ENCODE measurements around the gene TGIF1.
"Not testable (repeated sequence)": the region's sequence is repeated elsewhere in the genome, so short reads cannot be mapped to it uniquely, and the experiment has no call there.

The TGIF1 gene

DNA sequence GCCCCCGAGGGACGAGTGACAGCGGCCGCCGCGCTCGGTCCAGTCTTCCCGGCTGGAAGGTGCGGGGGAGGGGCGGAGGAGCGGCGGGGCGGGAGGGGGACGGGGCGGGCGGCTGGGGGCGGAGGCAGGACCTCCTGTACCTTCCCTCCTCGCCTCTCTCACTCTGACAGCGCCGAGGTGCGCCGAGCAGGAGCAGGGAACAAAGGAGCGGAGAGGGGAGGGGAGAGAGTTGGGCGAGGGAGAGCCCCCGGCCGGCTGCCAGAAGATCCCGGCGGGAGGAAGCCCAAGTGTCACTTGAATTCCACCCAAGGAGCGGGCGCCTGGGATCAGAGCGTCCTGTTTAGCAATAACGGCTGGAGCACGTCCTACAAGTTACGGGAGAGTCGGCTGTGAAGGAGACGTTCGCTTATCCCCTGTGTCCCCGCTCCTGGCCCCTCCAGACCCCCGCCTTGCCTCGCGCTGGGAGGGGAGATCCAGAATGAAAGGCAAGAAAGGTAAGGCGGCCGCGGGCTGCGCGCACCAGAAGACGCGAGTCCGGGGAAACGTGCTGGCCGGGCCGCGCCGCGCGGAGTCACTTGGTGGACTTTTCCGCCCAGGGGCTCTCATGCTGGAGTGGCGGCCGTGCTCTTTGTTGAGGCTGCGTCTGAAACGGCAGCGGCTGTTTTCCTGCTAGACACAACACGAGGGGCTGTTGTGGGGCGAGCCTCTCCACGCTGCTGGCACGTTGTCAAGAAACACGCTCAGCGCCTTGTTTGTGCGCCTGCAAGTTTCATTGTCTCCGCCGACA is at the start of gene TGIF1:
TGIF1 (plus strand) TSS at position 161 of the 787 bp plus-strand sequence; CDS start at position 479, 318 bp downstream.
- no peak for DNase-seq (ENCODE audit: low read depth)

DNA sequence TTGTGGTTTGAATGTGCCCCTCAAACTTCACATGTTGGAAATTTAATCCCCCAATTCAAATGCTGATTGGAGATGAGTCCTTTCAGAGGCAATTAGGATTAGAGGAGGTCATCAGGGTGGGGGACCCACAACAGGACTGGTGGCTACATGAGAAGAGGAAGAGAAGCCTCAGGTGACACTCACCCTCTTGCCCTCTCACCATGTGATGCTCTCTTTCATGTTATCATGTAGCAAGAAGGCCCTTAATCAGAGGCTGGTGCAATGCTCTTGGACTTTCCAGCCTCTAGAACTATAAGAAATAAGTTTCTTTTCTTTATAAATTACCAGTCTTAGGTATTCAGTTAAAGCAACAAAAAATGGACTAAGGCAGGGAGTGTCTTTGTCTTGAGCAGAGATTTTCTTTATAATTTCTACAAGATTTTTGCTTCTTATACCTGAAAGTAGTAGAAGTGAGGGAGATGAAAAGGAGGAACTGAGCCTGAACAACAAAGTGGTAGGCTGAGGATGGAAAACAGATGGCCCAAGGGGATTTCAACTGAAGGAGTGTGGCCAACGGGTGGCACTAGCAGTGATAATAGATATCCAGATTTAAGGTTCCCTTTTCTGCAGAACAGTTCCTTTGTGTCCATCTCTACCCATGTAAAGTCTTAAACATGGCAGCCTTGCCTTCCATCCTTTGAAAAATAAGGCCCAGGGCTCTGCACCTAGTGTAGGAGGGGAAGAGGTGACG is 49.2 kb upstream of the TGIF1 start:
- no peak for DNase-seq (ENCODE audit: low read depth)

DNA sequence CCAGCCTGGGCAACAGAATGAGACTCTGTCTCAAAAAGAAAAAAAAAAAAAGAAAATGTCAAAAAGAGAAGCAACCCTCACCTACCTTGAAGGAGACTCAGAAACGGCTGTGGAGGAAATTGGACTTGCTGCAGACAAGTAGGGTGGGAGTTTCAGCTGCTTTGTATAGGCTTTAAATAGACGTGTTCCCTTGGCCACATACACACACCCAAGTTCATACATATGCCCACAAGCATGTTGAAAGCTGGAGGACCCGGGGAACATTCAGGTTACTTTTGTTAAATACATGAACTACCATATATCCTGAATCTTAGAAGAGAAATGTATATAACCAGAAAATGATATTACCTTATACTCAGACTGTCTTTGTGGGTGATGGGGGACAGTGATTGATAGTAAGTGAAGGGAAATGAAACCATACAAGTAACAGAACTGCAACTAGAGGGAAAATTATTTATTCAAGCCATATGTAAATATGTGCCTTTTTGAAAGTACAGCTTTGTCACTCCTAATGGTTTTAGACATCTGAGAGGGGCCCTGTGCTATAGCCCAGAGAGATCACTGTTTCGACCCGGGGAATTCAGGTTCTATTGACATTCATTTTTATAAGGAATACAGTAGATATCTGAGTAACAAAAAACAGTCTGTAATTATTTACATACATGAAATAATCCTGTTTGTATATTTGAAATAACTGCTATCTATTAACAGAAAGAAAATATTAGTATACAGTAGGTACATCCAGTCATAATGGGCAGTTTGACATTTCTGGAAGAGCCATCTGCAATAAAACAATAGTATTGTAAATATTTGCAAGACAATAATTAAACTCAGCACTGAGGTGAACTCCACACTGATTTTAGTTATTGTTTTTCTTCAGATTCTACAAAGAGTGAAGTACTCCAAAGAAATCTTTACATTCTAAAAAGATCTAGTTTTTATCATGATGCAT is 48.0 kb upstream of the TGIF1 start:
- DNase-seq (ENCODE audit: low read depth) = no peak

DNA sequence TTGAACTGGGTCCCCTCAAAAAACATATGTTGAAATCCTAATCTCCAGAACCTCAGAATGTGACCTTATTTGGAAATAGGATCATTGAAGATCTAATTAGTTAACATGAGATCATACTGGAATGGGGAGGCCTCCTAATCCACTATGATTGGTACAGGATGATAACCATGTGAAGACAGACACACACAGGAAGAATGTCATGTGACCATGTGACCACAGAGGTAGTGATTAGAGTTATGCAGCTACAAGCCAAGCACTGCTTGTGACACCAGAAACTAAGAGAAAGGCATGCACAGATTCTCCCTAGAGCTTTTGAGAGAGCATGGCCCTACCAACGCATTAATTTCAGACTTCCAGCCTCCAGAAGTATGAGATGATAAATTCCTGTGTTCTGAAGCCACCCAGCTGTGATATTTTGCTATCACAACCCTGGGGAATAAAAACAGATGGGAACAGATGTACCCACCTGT is 47.0 kb upstream of the TGIF1 start:
- no peak for DNase-seq (ENCODE audit: low read depth)

DNA sequence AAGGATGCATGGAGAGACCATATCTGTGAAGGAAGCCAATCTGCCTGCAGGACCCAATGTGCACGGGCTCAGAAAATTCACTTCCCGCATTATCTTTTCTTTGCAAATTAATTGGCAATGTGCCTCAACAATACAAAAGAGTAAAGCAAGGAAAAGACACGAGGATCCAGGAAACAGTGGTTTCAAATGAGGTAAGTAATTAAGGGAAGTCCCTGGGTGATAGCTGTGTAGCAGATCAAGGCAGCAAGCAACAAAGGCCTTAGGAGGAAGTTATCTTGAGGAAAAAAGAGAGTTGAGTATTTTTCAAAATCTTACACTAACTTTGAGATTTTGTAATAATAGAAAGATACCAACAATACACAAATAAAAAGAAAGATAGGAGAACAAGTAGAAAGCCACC is 44.3 kb upstream of the TGIF1 start:
- DNase-seq (ENCODE audit: low read depth) = no peak

DNA sequence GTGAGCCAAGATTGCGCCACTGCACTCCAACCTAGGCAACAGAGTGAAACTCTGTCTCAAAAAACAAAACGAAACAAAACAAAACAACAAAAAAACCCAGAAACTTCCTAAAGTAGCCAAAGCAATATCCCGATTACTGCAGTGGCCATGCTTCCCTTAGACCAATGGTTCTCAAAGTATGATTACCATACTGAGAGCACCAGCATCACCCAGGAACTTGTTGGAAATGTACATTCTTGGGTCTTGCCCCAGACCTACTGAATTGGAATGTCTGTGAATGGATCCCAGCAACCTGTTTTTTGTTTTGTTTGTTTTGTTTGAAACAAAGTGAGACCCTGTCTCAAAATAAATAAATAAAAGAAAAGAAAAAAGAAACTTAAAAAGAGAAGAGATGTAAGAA is 41.9 kb upstream of the TGIF1 start:
- DNase-seq (ENCODE audit: low read depth) = no peak

DNA sequence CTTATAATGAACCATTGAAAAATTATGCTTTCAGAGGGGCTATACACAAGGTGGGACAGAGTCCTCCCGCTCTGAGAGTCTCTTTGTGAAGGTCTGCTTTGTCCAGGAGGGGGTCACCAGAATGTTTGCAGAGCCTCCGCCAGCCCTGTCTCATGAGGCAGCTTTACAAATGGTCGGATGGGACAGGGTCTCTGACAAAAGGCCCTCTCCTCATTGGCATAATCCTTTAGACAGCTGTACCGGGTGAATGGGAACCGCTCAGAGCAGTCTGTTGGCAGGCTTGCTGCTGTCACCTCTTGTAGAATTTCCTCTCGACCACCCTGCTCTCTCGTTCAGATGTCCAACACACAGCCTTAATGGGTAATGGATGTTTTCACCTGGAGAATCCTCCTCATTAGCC is 40.2 kb upstream of the TGIF1 start:
- no peak for DNase-seq (ENCODE audit: low read depth)

DNA sequence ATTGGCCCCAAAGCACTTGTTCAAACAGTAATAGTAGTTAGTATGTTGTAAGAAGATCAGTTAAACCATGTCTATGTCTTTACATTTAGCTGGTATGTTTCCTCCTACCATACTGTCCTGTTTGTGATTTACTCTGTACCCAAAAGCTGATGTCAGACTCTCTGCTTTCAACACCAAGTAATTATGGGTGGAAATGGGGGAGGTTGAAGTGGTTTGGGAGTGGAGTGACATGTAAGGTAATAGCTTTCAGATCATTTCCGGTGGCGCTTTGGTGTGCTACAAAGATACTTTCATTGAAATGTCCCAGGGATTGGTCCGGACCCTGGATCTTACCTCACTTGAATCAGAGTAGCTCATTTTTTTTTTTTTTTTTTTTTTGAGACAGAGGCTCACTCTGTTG is 39.7 kb upstream of the TGIF1 start:
- no peak for DNase-seq (ENCODE audit: low read depth)

DNA sequence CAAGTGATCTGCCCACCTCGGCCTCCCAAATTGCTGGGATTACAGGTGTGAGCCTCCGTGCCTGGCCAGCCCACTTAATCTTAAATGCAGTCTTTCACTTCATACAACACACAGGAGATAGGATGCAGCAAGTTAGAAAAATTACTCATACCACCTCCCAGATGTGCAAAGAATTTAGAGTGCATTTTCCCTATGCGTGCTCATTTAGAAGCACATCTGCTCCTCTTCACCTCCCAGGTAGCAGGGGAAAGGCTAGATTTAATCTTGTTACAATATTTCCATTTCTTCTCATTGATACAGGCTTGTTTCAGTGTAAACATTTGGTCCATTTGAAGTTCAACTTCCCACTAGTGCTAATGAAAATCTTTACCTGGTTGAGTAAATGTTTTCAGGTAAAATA is 39.1 kb upstream of the TGIF1 start:
- not testable (repeated sequence) for DNase-seq (ENCODE audit: low read depth)

DNA sequence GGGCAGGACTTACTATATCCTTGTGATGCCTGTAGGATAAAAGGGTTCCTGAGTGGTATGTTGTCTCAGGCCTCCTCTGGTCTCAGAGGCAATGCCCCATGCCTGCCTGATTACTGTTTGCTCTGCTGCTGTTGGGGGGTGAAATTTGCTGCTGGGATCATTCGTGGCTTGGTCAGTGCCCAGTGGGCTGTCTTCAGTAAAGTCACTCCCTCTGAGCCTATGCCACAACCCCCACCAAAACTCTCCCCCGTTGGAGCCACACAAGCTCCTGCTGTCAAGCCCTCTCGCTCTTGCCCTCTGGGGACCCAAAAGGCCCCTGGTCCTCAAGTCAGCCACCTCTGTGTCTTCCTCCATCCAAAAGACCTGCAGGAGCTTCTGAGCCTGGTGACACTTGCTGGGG is 38.6 kb upstream of the TGIF1 start:
- DNase-seq (ENCODE audit: low read depth) = no peak

DNA sequence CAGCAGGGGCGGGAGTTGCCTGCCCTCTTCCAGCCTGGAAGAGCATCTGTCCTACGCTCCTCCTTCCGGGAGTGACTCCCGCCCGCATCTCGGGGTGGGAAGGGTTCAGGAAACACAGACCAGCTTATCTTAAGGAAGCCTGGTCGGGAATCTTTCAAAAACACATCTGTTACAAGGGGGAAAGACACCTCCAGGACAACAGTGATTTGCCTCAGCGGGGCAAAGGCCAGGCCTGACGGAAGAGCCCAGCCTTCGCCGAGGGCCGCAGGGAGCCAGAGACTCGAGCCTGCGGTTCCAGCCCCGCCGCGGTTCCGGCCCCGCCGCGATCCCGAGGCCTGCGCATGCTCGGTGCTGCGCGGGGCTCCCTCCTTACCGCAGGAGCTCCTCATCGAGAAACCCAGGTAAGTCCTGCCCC is 38.1 kb upstream of the TGIF1 start:
- no peak for DNase-seq (ENCODE audit: low read depth)

DNA sequence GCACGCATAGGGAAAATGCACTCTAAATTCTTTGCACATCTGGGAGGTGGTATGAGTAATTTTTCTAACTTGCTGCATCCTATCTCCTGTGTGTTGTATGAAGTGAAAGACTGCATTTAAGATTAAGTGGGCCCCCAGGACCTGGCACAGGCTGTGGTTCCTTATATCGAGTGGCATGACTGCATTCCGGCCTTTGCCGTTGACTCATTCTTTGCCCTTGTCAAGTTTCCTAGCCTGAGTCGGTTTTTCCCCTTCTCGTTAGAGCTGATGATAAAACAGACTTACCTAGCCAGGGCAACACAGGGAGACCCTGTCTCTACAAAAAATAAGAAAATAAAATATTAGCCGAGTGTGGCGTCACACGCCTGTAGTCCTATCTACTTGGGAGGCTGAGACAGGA is 37.4 kb upstream of the TGIF1 start:
- DNase-seq (ENCODE audit: low read depth) = not testable (repeated sequence)

DNA sequence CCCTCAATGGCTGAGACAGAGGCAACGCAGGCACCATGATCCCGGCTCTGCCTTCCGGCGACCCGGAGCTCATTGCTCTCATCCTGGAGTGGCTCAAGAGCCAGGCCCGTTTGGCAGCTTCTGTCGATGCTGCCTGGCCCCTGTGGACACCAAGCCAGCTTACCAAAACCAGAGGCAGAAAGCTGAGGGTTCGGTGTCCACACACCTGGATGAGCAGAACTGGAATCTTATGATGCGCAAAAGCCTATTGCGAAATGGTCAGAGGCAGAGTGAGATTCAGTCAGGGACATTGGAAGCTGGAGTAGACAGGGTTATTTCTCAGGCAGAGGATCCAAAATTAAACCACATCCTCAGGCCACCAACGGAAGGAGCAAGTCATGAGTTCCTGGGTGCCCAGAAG is 34.9 kb upstream of the TGIF1 start:
- DNase-seq (ENCODE audit: low read depth) = no peak

DNA sequence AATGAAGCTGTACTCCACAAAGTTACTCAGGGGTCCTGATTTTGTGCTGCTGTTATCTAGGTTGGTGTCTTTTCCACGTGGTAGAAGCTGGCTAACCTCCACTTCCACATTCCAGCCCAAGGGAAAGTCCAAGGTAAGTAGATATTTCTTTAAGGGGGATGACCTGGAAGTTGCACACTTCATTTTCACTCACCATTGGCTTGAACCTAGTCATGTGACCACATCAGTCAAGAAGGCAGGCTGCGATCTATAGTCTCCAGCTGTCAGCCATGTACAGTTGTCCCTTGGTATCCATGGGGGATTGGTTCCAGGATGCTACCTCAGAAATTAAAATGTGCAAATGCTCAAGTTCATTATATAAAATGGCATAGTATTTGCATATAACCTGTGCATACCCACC is 31.9 kb upstream of the TGIF1 start:
- DNase-seq (ENCODE audit: low read depth) = no peak

DNA sequence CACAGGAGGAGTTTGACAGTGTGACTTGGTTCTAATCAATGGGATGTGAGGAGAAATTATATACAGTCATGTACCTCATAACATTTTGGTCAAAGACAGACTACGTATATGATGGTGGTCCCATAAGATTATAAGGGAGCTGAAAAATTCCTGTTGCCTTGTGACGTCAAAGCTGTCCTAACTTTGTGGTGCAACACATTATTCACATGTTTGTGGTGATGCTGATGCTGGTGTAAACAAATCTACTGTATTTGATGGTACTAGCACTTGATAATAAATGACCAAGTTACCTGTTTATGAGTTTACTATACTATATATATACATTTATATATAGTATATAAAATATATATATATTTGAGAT is 29.1 kb upstream of the TGIF1 start:
- no peak for DNase-seq (ENCODE audit: low read depth)

DNA sequence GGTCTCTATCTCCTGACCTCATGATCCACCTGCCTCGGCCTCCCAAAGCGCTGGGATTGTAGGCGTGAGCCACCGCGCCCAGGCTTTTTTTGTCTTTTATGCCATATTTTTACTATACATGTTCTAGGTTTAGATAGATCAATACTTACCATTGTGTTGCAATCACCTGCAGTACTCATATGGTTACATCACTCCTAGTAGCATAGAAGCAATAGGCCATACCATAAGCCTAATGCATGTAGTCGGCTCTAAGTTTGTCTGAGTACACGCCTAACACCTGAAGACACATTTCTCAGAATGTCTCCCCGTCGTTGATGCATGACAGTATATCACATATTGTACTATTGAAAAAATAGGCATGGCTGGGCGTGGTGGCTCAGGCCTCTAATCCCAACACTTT is 27.1 kb upstream of the TGIF1 start:
- no peak for DNase-seq (ENCODE audit: low read depth)

DNA sequence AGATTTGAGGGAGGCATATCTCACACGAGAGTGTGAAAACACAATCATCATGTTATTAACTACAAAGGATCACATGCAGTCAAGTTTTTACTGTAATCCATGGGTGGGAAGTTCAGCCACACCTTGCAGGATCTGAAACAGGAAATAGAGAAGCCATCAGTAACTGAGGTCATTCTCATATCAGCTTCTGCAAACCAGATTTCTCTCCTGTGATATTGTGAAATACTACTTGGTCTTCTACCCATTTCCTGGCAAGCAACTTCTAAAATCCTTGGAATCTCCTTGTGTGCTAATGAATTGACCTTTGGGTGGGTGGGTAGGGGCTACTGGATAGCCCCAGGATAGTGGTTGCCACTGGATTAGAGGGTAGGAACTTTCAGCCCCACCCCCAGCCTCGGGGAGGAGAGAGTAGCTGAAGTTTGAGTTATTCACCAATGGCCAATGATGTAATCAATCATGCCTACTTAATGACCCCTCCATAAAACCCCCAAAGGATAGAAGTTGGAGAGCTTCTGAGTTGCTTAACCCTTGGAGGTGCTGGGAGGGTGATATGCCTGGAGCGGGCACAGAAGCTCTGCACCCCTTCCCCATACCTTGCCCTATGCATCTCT is 25.6 kb upstream of the TGIF1 start:
- no peak for DNase-seq (ENCODE audit: low read depth)

DNA sequence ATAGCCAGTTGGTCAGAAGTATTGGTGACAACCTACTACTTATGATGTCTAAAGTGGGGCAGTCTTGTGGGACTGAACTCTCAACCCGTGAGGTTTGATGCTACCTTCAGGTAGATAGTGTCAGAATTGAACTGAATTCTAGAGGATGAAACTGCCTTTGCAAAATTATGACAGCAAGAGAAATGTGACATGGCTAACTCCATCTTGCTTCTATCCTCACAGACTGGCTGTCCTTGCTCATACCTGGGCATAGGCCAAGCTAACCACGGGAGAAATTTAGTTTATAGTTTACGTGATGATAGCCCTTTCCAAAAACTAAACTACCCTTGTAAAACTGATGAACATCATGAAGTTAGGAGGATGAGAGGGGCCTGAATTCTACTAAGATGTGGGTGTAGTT is 24.9 kb upstream of the TGIF1 start:
- DNase-seq (ENCODE audit: low read depth) = no peak

DNA sequence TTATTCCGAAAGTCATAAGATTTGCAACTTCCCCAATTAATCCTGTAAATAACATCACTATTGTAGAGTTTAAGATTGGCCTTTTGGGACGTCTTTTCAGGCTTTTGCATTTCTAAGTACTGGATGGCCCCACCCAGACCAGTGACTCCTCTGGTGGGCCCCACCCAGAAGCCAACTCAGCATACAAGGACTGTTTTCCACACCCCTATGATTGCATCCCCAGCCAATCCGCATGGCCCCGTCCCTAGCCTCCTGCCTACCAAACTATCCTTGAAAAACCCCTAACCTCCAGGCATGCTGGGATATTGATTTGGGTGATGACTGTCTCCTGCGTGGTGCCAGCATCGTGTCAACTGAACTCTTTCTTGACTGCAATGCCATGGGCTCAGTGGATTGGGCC is 24.5 kb upstream of the TGIF1 start:
- no peak for DNase-seq (ENCODE audit: low read depth)

DNA sequence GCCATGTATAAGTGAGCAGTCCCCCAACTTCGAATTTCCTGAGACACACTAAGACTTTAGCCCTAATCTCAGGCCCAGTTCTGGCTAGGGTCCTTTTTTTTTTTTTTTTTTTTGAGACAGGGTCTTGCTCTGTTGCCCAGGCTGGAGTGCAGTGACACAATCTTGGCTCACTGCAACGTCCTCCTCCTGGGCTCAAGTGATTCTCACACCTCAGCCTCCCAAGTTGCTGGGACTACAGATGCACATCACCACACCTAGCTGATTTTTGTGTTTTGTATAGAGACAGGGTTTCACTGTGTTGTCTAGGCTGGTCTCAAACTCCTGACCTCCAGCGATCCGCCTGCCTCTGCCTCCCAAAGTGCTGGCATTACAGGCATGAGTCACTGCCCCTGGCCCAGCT is 23.9 kb upstream of the TGIF1 start:
- no peak for DNase-seq (ENCODE audit: low read depth)

DNA sequence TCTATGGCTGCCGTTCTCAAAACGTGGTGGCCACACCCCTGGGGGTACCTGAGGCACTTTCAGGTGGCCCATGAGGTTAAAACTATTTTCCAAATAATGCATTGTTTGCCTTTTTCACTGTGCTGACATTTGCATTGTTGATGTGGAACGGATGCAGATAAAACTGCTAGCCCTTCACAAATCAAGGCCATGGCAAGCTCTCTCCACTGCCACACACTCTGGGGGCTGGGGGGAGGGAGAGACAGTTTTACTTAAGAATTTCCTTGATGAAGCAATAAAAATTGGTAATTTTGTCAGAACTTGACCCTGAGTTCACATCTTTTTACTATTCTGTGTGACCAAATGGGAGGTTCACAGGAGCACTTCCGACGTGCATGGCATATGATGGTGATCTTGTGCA is 22.0 kb upstream of the TGIF1 start:
- no peak for DNase-seq (ENCODE audit: low read depth)

DNA sequence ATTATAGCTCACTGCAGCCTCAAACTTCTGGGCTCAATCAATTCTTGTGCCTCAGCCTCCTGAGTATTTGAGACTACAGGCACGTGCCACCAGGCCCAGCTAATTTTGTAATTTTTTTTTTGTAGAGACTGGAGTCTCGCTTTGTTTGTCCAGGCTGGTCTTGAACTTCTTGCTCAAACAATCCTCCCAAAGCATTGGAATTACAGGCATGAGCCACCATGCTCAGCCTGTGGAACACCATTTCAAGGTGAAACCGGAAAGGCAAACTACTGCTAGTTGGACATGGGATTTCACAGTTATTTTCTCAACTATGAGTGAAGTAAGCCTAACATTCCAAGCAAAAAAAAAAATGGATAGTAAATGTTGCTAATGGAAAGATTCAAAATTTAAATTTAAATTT is 20.9 kb upstream of the TGIF1 start:
- no peak for DNase-seq (ENCODE audit: low read depth)

Data from stimulated activated CD8-positive, alpha-beta memory T cell treated with anti-CD3 and anti-CD28 coated beads, Interleukin-15, amount 100 ng/mL, for 24 hours (primary cell).